Left kidney (tissue), 2 donors: Measurements from ENCODE around the gene SLC34A3. TPM values are rescaled to one million over a fixed set of nuclear protein-coding genes. Genes with fewer than 3 reads are reported as not detected.
"Not testable (repeated sequence)": the region's sequence is repeated elsewhere in the genome, so short reads cannot be mapped to it uniquely, and the experiment has no call there.

Experiments
- DNase-seq: peaks from one replicate; pipeline ENCODE4 v3.0.0-alpha.2; 2013
- polyA plus RNA-seq: library from polyadenylated mRNA; unstranded; fragments of 120-200 nt; gene quantifications from one replicate; pipeline ENCODE4 v1.2.1, GENCODE V29; 2013; ENCODE audit not compliant: insufficient read length

SLC34A3 gene
- polyA plus RNA-seq, 1 donor, result 7.4 TPM

DNA sequence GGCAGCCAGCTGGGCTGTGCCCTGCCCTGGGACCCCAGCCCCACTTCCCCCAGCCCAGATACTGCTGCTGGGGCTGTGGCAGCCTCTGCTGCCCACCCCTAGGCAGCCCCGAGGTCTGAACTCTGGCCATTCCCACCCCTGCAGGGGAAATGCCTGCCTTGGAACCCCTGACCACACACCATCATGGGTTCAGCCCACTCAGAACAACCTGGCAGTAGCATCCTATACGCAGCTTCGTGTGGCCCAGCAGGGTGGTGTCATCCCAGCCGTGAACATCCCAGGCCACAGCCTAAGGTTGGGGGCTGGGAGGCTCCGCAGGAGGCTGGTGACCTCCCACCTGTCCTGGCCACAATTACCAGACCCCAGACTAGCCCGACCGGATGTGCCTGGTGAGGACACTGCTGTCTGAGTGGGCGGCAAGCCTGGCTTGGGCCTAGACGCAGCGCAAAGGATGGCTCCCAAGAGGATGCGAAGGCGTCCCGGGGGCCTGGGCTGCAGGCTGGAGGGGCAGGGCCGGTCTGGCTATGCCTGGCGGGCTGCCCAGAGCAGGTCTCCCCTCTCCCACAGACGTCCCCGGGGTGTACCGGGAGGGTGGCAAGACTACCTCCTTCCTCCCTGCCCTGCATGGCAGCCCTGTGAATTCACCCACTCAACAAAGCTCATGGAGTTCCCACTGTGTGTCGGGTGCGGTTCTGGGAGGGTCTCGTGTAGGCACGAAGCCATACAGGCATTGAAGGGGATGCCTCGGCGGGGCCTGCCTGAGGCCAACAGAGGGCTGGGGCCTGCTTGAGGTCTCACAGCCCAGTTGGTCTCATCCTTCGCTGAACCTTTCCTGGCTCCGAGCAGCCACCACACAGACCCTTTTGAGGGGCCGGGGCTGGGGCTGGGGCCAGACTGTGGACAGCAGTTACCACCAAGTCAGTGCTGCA, 1.5 kb upstream of the SLC34A3 start:
- no peak for DNase-seq

DNA sequence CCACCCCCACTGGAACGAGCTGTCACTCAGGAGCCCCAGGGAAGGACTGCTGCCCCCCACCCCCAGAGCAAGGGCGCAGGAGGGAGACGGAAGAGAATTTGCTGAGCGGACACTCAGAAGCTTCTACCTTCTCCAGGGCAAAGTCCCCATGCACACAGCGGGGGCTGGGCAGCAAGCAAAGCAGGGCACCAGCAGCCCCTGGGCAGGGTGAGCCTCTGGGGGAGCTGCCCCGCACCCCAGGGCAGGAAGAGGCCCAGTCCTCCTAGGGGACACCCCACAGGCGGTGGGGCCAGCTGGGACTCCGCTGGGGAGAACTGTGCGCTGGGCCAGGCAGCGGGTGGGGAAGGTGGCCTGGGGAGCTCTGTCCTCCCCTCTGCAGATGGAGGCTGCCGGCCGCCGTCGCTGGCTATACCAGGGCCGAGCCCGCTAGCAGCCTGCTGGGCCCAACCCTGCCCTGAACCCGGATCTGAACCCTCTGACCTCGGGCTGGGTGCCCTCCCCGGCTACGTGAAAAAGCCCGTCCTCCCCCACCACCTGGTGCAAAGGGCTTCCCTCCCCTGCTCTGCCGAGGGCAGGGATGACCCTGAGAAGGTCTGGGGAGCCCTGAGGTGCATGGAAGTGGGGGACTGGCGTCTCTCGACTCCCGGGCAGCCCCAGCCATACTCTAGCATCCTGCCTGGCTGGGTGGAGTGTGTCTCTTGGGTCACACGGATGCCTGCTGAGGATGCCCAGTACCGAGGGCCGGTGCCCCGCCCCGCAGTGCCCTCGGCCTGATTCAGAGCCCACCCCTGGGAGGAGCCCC, 597 bp upstream of the SLC34A3 start:
- DNase-seq, result no peak

DNA sequence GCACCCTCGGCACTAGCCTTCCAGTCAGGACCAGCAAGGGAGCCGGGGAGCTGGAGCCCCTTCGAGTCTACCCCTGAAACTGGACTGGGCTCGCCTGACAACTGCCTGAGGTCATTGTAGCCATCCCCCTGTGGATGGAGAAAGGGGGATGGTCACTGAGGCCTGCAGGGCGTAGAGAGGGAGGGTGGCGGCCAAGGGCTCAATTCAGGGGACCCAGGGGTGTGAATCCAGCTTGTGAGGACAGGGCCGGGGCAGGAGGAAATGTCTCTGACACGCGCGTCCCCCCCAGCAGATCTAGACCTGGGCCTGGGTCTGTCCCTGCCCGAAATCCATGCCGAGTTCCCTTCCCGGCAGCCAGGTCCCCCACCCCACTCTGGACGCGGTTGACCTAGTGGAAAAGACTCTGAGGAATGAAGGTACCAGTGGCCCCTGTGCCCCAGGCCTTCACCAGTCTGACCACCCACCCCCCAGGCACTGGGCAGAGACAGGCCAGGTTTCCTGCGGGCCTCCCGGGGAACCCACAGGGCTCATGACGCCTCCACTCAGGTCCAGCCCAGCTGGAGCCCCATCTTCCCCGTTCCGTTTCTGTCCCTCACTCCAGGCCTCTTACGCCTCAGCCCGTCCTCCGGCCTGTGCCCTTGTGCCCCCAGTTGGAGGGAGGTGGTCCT, 805 bp downstream of the SLC34A3 start:
- no peak for DNase-seq

DNA sequence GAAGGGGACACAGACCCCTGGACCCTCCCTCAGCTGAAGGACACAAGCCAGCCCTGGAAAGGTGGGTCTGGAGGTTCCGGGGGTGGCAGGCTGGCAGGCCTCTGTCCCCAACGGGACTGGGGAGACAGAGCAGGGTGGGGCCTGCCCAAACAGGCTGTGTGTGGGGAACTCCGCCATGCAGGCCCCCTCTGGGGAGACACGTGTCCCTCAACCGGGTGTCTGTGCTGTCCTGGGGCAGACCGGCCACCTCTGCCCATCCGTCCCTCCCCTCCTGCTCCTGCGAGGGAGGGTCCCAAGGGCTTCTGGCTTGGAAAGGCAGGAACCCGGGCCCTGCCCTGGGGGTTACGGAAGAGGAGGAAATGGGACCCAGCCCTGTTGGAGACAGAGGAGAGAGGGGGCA, 1.4 kb downstream of the SLC34A3 start:
- DNase-seq, result no peak

DNA sequence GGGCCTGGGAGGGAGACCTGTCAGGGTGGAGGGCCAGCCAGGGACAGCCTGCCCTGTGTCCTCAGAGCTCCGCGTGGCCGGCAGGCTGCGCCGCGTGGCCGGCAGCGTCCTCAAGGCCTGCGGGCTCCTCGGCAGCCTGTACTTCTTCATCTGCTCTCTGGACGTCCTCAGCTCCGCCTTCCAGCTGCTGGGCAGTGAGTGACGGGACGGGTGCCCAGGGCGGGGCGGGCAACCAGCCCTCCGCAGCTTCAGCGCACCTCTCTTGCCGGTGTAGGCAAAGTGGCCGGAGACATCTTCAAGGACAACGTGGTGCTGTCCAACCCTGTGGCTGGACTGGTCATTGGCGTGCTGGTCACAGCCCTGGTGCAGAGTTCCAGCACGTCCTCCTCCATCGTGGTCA, 1.8 kb downstream of the SLC34A3 start:
- no peak for DNase-seq

DNA sequence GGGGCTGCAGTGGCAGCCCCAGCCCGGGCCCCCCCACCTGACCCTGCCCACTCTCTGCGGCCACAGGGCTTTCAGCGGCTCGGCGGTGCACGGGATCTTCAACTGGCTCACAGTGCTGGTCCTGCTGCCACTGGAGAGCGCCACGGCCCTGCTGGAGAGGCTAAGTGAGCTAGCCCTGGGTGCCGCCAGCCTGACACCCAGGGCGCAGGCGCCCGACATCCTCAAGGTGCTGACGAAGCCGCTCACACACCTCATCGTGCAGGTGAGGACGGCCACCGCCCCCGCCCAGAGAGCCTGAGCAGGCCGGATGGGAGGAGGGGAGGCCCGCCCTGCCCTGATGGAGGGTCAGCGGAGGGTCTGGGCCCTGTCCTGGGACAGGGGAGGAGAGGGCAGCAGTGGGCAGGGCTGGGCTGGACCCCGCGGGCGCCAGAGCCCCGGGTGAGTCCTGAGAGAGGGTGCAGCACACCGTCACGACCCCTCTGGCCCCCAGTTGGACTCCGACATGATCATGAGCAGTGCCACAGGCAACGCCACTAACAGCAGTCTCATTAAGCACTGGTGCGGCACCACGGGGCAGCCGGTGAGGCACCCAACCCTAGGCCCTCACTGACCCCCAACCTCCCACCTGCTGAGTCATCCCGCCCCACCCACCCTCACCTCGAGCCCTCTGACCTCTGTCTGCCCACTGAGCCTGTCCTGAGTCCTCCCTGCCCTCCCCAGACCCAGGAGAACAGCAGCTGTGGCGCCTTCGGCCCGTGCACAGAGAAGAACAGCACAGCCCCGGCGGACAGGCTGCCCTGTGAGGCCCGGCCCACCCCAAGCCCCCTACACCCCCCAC, 2.7 kb downstream of the SLC34A3 start:
- no peak for DNase-seq

DNA sequence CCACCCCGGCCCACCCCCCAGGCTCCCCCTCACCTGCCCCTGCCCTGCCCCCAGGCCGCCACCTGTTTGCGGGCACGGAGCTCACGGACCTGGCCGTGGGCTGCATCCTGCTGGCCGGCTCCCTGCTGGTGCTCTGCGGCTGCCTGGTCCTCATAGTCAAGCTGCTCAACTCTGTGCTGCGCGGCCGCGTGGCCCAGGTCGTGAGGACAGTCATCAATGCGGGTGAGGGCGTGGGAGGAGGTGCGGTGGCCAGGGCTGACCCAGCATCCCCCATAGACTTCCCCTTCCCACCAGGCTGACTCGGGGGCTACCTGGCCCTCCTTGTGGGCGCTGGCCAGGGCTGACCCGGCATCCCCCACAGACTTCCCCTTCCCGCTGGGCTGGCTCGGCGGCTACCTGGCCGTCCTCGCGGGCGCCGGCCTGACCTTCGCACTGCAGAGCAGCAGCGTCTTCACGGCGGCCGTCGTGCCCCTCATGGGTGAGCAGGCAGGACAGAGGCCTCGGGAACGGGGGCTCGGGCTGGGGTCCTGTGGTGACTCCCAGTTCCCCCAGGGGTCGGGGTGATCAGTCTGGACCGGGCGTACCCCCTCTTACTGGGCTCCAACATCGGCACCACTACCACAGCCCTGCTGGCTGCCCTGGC, 3.5 kb downstream of the SLC34A3 start:
- DNase-seq, result no peak

DNA sequence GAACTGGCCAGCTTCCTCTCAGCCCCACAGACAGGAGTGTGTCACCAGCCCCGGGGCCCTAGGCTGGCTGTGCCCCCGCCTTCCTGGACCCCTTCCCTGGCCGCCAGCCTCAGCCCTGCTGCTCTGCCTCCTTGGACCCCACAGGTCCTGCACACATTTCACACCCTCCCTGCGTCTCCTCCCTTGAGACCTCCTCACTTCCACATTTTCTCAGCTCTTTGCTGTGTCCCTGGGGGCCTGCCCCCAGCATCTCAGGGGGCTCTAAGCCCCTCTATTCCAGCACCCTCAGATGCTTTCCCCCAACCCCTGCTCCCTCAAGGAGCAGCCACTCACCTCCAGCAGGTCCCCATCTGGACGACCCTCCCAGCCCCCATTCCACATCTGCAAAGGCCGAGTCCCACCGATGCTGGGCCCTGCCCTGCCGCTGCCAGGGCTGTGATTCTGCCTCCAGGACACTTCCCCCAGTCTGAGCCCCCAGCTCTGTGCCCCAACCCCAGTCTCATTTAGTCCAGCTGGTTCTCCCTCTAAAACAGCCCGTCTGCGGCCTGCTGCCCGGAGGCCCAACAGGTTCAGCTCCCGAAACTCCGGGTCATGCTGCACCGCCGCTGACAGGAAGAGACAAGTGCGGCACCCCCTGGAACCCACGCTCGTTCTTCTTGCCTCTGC, 4.2 kb downstream of the SLC34A3 start:
- DNase-seq, result no peak

DNA sequence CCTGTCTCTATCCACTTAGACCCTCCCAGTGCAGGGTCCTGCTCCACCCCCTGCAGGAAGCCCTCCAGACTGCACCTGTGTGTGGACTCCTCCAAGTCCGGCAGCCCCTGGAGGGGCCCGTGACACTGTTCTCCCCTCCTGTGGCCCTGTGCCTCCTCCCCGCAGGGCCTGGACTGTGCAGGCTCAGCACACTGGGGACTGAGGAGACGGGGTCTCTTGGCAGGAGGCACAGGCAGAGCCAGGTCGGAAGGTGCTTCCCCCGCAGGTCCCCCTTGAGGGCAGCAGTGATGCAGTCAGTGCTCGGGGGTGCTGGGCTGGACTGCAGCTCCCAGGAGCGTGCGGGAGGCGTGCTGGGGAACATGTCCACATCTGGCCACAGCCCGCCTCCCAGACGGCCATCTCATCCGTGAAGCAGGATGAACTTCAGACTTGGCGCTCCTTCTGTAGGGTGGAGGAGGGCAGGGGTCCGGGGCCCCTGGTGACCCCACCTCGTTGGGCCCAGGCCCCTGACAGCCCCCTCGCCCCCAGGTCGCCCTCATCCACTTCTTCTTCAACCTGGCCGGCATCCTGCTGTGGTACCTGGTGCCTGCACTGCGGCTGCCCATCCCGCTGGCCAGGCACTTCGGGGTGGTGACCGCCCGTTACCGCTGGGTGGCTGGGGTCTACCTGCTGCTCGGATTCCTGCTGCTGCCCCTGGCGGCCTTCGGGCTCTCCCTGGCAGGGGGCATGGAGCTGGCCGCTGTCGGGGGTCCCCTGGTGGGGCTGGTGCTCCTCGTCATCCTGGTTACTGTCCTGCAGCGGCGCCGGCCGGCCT, 4.9 kb downstream of the SLC34A3 start:
- no peak for DNase-seq

DNA sequence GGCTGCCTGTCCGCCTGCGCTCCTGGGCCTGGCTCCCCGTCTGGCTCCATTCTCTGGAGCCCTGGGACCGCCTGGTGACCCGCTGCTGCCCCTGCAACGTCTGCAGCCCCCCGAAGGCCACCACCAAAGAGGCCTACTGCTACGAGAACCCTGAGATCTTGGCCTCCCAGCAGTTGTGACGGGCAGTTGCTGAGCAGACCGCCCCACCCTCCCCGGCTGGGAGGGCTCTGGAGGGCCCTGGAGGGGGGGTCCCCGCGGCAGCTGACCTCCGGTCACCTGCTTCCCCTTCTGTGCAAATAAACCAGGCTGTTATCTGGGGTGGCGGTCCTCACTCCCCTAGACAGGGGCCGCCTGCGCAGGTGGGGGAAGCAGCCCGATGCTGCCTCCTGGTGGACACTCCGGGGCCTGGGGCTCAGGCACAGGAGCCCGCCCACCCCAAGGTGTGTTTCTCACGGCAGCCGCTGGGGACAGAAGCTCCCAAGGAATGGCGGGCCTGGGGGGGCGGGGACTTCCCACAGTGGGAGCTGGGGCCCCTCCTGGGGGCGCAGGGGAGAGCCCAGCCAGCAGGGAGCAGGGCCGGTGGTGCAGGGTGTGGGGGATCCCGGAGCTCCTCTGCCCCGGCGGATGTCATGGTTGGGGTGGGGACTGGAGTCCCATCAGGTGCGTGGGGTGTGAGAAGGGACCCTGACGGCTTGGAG, 5.7 kb downstream of the SLC34A3 start:
- peak; percentile 84 for DNase-seq

DNA sequence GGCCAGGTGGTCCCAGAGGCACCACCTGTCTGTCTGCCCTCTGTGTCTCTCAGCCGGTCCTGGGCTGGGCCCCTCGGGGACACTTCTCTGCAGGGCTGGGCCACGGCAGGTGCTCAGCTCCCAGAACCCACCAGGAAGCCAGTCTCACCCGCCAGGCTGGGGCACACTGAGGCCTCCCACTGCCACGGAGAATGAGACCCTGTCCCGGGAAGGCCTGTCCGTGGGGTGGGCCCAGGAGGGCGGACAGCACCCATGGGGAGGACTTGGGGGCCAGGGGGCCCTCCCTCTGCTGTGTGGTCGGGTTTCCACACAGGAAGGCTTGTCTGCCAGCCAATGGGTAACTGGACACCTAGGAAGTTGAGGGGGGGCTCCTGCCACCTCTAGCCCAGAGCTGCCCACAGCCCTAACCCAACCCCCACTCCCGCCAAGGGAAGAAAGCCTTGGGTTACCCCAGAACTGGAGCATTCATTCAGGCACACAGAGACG, 6.3 kb downstream of the SLC34A3 start:
- no peak for DNase-seq

DNA sequence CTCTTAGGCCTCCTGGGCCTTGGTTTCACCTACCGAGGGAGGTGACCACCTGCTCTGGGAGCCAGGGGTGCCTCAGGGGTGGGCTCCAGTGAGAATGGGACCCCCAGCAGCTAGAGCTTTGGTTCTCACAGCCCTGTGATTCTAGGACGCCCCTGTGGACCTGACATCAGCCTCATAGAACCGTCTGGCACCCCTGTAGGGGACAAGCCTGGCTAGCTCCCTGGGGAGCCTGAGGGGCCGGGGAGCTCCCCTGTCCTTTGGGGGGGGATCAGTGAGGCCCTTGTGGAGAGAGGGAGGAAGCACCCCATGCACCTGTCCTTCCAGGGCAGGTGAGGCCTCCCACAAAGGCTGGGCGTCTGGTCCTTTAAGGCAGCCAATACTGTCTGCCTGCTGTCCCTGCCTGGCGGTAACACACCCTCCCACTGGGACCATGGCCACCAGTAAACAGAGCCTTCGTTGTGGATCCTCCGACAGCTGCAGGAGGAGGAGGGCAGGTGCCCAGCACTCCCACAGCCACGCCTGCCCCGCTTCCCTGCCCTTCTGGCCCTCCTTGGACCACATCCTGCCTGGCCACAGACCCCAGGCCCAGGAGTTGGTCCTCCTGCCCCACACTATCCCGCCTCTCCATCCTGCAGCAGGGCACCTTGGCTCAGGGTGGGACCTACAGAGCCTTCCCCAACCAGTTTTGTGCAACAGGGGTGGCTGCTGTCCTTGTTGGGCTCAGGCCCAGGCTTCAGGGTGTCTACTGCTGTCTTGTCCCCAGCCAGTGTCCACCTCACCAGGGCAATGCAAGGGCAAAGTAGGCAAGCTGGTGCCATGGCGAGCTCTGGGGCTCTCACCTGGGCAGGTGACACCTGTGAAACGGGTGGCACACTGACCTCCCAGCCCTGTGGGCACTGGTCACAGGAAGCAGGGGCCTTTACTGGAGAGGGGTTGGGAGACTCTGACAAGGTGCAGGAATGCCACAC, 7.3 kb downstream of the SLC34A3 start:
- DNase-seq, result no peak

DNA sequence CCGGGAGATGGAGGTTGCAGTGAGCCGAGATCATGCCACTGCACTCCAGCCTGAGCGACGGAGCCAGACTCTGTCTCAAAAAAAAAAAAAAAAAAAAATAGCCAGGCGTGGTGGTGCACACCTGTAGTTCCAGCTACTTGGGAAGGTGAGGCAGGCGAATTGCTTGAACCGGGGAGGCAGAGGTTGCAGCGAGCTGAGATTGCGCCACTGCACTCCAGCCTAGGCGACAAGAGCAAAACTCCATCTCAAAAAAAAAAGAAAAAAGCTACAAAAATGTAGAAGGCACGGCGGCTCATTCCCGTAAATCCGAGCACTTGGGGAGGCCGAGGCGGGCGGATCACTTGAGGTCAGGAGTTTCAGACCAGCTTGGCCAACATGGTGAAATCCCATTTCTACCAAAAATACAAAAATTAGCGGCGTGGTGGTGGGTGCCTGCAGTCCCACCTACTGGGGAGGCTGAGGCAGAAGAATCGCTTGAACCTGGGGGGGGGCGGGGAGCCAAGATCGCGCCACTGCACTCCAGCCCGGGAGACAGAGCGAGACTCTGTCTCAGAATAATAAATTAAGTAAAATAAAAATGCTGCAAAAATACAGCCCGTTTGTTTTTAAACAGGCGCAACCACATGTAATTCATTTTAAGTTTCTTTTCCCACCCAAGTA, 9.0 kb downstream of the SLC34A3 start:
- not testable (repeated sequence) for DNase-seq

DNA sequence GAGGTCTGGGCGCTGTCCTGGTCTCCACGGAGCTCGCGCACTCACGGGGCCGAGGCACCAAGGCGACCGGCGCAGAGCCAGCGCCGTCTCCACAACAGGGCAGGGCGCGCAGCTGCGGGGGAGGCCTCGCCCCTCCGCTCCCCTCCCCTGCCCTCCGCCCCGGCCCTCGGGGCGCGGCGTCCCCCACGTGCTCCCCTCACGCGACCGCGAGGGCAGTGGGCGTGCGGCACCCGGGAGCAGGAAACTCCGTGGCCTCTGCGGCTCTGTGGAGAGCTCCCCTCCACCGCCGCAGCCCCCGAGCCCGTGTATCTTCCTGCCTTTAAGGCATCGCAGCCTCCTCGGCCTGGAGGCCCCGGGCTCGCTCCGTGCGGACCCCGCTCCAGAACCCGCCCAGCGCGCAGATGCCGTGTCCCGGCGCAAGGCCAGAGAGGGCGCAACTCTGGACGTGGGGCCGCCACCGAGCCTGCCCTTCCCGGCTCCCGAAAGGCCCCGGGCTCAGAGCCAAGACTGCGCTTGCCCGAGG, 9.7 kb downstream of the SLC34A3 start:
- DNase-seq, result peak; percentile 65

DNA sequence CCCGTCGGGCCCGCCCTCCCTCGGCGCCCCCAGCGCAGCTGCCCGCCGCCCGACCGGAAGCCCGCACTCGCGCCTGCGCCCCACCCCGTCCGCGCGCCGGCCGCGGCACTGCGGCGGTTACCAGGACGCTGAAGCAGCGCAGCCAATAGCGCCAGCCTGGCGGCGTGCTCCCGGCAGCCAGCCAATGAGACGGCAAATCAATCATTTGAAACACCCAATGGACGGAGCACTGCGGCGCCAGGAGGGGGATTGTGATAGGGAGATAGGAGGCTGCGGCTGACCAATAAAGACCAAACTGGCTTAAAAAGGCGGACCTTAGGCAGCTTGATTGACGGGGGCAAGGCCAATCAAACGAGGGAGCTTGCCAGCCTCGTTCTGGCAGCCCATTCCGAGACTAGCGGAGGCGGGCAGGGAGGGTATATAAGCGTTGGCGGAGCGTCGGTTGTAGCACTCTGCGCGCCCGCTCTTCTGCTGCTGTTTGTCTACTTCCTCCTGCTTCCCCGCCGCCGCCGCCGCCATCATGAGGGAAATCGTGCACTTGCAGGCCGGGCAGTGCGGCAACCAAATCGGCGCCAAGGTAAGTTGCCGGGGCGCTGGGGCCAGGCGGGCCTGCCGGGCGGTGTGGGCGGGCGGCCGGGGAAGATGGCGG, 10.3 kb downstream of the SLC34A3 start, which contains the start of gene TUBB4B:
TUBB4B (plus strand) TSS at position 447 of the 649 bp plus-strand sequence; CDS start at position 521, 74 bp downstream.
- peak; percentile 100 for DNase-seq
